ENCODE results near the gene BCLAF1.

The BCLAF1 gene, protein sequence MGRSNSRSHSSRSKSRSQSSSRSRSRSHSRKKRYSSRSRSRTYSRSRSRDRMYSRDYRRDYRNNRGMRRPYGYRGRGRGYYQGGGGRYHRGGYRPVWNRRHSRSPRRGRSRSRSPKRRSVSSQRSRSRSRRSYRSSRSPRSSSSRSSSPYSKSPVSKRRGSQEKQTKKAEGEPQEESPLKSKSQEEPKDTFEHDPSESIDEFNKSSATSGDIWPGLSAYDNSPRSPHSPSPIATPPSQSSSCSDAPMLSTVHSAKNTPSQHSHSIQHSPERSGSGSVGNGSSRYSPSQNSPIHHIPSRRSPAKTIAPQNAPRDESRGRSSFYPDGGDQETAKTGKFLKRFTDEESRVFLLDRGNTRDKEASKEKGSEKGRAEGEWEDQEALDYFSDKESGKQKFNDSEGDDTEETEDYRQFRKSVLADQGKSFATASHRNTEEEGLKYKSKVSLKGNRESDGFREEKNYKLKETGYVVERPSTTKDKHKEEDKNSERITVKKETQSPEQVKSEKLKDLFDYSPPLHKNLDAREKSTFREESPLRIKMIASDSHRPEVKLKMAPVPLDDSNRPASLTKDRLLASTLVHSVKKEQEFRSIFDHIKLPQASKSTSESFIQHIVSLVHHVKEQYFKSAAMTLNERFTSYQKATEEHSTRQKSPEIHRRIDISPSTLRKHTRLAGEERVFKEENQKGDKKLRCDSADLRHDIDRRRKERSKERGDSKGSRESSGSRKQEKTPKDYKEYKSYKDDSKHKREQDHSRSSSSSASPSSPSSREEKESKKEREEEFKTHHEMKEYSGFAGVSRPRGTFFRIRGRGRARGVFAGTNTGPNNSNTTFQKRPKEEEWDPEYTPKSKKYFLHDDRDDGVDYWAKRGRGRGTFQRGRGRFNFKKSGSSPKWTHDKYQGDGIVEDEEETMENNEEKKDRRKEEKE

GRCh38 chr6:136289579-136290409, at the start of gene BCLAF1:
TSS of gene BCLAF1 (minus strand) at chr6:136289846. CDS start at chr6:136279866, 9,980 bp downstream.
- Mint-ChIP-seq H3K27me3 (no peaks in the 10 kb centered on the region), H3K9me3 (no peaks in the 10 kb centered on the region), H3K36me3 (peaks cover 12% of the 10 kb centered on the region), H3K4me3 (peak within 1 kb of the TSS; percentile 98), H3K27ac (peak within 1 kb of the TSS; percentile 100), H3K4me1 (peaks cover 51% of the 10 kb centered on the region)

DNA sequence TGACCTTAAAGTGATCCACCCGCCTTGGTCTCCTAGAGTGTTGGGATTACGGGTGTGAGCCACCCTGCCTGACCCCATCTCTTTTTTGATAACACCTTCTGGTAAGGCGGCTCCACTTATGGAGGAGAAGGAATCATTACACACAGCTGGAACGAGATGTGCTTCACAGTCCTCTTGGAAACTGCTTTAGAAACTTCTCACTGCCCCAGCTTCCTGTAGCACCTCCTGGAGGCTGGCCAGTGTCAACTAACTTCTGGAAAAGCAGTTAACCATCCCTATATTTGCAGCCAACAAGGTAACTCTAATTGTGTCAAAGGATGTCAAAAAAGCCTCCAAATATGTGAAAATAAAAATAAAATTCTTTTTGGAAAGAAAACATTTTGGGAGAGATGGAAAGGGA, 48.8 kb upstream of the BCLAF1 start:
- H3K36me3 Mint-ChIP-seq = no peaks in the 10 kb centered on the region
- H3K27ac Mint-ChIP-seq = no peak overlapping the region
- no peak overlapping the region for H3K4me3 Mint-ChIP-seq
- no peaks in the 10 kb centered on the region for H3K9me3 Mint-ChIP-seq
- no peaks in the 10 kb centered on the region for H3K4me1 Mint-ChIP-seq
- H3K27me3 Mint-ChIP-seq = no peaks in the 10 kb centered on the region

GRCh38 chr6:136337606-136338005, 48.0 kb upstream of the BCLAF1 start:
- no peak overlapping the region for H3K4me3 Mint-ChIP-seq
- no peaks in the 10 kb centered on the region for H3K36me3 Mint-ChIP-seq
- no peaks in the 10 kb centered on the region for H3K27me3 Mint-ChIP-seq
- no peak overlapping the region for H3K27ac Mint-ChIP-seq
- H3K9me3 Mint-ChIP-seq = no peaks in the 10 kb centered on the region
- no peaks in the 10 kb centered on the region for H3K4me1 Mint-ChIP-seq

- Mint-ChIP-seq H3K27ac (no peak overlapping the region), H3K4me1 (no peaks in the 10 kb centered on the region), H3K36me3 (no peaks in the 10 kb centered on the region), H3K4me3 (no peak overlapping the region), H3K9me3 (no peaks in the 10 kb centered on the region), H3K27me3 (no peaks in the 10 kb centered on the region)
Measured at GRCh38 chr6:136337121-136337520, 47.5 kb upstream of the BCLAF1 start.

DNA sequence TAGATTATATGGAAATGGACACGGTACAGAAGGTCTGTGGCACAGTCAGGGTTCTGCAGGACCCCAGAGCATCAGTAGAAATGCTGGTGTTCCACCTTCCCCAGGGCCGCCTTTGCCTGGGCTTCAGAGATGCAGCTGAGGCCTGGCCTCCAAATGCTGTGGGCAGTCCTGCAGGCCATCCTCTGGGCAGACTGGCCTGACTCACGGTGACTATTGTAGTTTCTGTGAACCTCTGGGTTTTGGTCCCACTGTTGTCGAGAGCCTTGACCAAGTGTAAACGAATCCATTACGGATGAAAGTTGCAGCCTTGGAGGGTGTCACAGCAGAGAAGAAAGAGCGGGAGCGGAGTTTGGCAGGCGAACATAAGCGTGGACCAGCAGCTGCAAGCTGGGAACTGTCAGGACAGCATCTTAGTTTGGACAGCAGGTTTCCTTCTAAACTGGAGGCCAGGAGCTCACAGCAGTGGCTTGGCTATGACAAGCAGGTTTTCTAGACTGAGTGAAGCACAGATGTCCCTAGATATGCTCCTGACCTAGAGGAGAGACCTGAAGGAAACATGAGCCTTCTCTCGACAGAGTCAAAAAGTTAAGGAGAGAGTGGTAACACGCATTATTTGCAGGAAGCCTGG, 46.2 kb upstream of the BCLAF1 start:
- no peaks in the 10 kb centered on the region for H3K27me3 Mint-ChIP-seq
- H3K9me3 Mint-ChIP-seq = no peaks in the 10 kb centered on the region
- no peaks in the 10 kb centered on the region for H3K36me3 Mint-ChIP-seq

GRCh38 chr6:136334853-136335252, 45.2 kb upstream of the BCLAF1 start:
- Mint-ChIP-seq H3K27ac (no peak overlapping the region), H3K36me3 (no peaks in the 10 kb centered on the region), H3K27me3 (no peaks in the 10 kb centered on the region), H3K4me1 (no peaks in the 10 kb centered on the region), H3K4me3 (no peak overlapping the region), H3K9me3 (no peaks in the 10 kb centered on the region)

More for the DNA sequence above, 46.2 kb upstream of the BCLAF1 start:
- Mint-ChIP-seq H3K27ac (no peak overlapping the region), H3K4me3 (no peak overlapping the region), H3K4me1 (no peaks in the 10 kb centered on the region)

DNA sequence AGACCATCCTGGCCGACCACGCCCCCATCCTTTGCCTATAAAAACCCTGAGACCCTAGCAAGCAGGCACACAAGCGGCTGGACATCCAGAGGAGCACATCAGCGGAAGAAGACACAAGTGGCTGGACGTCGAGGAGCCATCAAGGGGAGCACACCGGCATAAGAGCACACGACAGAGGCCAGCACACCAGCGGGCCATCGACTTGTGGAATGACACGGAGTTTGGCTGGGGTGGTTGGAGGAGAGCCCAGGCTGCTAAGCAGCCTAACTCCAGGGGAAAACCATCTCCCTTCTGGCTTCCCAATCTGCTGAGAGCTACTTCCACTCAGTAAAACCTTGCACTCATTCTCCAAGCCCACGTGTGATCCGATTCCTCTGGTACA, 44.8 kb upstream of the BCLAF1 start:
- H3K27ac Mint-ChIP-seq = no peak overlapping the region
- no peaks in the 10 kb centered on the region for H3K36me3 Mint-ChIP-seq
- H3K27me3 Mint-ChIP-seq = no peaks in the 10 kb centered on the region
- no peaks in the 10 kb centered on the region for H3K9me3 Mint-ChIP-seq
- H3K4me3 Mint-ChIP-seq = no peak overlapping the region
- no peaks in the 10 kb centered on the region for H3K4me1 Mint-ChIP-seq

DNA sequence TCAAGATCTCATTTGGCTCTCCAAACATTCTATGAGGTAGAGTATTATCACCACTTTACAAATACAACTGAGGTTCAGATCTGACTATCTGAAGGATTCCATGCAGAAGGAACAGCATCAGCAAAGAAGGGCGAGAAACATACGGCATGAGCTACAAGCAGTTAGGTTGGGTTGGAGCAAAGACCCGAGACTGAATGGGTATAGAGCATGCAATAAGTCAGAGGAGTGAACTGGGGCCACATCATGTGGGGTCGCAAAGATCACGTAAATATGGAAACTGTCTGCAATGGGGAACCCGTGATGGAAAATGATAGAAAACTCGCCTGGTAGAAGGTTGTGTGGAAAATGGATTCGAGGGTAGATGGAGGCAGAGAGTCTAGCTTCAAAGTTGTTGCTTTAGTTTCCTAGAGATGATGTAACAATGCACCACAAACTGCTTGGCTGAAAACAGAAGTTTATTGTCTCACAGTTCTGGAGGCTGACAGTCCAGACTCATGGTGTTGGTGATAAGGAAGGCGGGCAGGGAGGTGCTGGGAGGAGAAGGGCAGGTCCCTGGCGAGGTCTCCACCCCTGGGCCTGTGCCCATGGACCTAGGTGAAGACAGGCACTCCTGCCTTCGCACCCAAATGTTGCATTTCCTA, 44.3 kb upstream of the BCLAF1 start:
- H3K4me1 Mint-ChIP-seq = no peaks in the 10 kb centered on the region
- no peaks in the 10 kb centered on the region for H3K36me3 Mint-ChIP-seq
- no peak overlapping the region for H3K4me3 Mint-ChIP-seq
- H3K27me3 Mint-ChIP-seq = no peaks in the 10 kb centered on the region
- H3K9me3 Mint-ChIP-seq = no peaks in the 10 kb centered on the region
- no peak overlapping the region for H3K27ac Mint-ChIP-seq

- H3K27me3 Mint-ChIP-seq = no peaks in the 10 kb centered on the region
- no peaks in the 10 kb centered on the region for H3K36me3 Mint-ChIP-seq
Measured at GRCh38 chr6:136331461-136331860, 41.8 kb upstream of the BCLAF1 start.

GRCh38 chr6:136330634-136331033, 41.0 kb upstream of the BCLAF1 start:
- Mint-ChIP-seq H3K4me1 (no peaks in the 10 kb centered on the region), H3K9me3 (no peaks in the 10 kb centered on the region), H3K36me3 (no peaks in the 10 kb centered on the region), H3K27ac (no peak overlapping the region), H3K27me3 (no peaks in the 10 kb centered on the region), H3K4me3 (no peak overlapping the region)

More at GRCh38 chr6:136331461-136331860, 41.8 kb upstream of the BCLAF1 start:
- H3K4me3 Mint-ChIP-seq = no peak overlapping the region
- no peaks in the 10 kb centered on the region for H3K4me1 Mint-ChIP-seq
- H3K9me3 Mint-ChIP-seq = no peaks in the 10 kb centered on the region
- no peak overlapping the region for H3K27ac Mint-ChIP-seq

GRCh38 chr6:136326038-136326553, 36.5 kb upstream of the BCLAF1 start:
- no peaks in the 10 kb centered on the region for H3K27me3 Mint-ChIP-seq
- no peaks in the 10 kb centered on the region for H3K36me3 Mint-ChIP-seq
- H3K9me3 Mint-ChIP-seq = no peaks in the 10 kb centered on the region
- H3K4me3 Mint-ChIP-seq = no peak overlapping the region
- H3K4me1 Mint-ChIP-seq = no peaks in the 10 kb centered on the region
- H3K27ac Mint-ChIP-seq = no peak overlapping the region

- Mint-ChIP-seq H3K4me1 (no peaks in the 10 kb centered on the region), H3K27ac (no peak overlapping the region), H3K4me3 (no peak overlapping the region), H3K27me3 (no peaks in the 10 kb centered on the region), H3K9me3 (no peaks in the 10 kb centered on the region), H3K36me3 (no peaks in the 10 kb centered on the region)
Measured at GRCh38 chr6:136324686-136325380, 35.2 kb upstream of the BCLAF1 start.

GRCh38 chr6:136323431-136324112, 33.9 kb upstream of the BCLAF1 start:
- Mint-ChIP-seq H3K9me3 (no peaks in the 10 kb centered on the region), H3K36me3 (no peaks in the 10 kb centered on the region), H3K27ac (no peak overlapping the region), H3K27me3 (no peaks in the 10 kb centered on the region), H3K4me3 (no peak overlapping the region), H3K4me1 (no peaks in the 10 kb centered on the region)

Measured in activated naive CD4-positive, alpha-beta T cell treated with anti-CD3 and anti-CD28 coated beads, Interleukin-2, amount 50 U/mL, for 24 hours (primary cell).